H1 (cell line): ENCODE data around the gene SLCO2A1. TPM values are rescaled to one million over a fixed set of nuclear protein-coding genes. Genes with fewer than 3 reads are reported as not detected.

Source experiments
- CTCF ChIA-PET: fragments of 300-600 bp; sonication (Branson Sonifier 250); formaldehyde crosslinking; loops from one replicate; lab custom pipeline; 2021; ENCODE audit not compliant: partially characterized antibody; lab: Charles Lee
- POLR2A ChIA-PET: fragments of 300-600 bp; sonication (Branson Sonifier 250); formaldehyde crosslinking; loops from one replicate; lab custom pipeline; 2021; ENCODE audit warnings: inconsistent platforms; ENCODE audit not compliant: partially characterized antibody; lab: Charles Lee
- DNase-seq, 2 experiments: peaks; one replicate each; pipeline versions ENCODE4 v3.0.0 to v3.0.0-alpha.2; 2010 to 2022; ENCODE audit warnings: low spot score in 2 of 2, low read depth in 1 of 2, mixed read lengths in 1 of 2
- FAIRE-seq: peaks from 2 replicates; lab custom pipeline; 2011; peaks lifted over from hg19 to GRCh38; lab: Jason Lieb, UNC
- H2AFZ ChIP-seq: 2 replicates; pipeline ENCODE4 v1.8.1; 2012; ENCODE audit warnings: low read length, inconsistent platforms
- H2AK5ac ChIP-seq: 2 replicates; pipeline ENCODE4 v1.6.1; 2013; ENCODE audit warnings: low read depth, low read length
- H2BK120ac ChIP-seq: replicated peaks from 2 replicates; pipeline ENCODE3; 2013; ENCODE audit warnings: low read depth, low read length, inconsistent platforms
- H2BK12ac ChIP-seq: 2 replicates; pipeline ENCODE4 v1.6.1; 2013; ENCODE audit warnings: low read depth, low read length
- H2BK15ac ChIP-seq: 2 replicates; pipeline ENCODE4 v1.6.1; 2013; ENCODE audit warnings: low read length
- H2BK20ac ChIP-seq: 2 replicates; pipeline ENCODE4 v1.6.1; 2013; ENCODE audit warnings: low read length
- H2BK5ac ChIP-seq: 2 replicates; pipeline ENCODE4 v1.6.1; 2013; ENCODE audit warnings: low read depth, low read length
- H3K14ac ChIP-seq: 2 replicates; pipeline ENCODE4 v1.6.1; 2013; ENCODE audit warnings: inconsistent platforms; ENCODE audit not compliant: insufficient read length
- H3K18ac ChIP-seq: 2 replicates; pipeline ENCODE4 v1.6.1; 2013; ENCODE audit warnings: low read length; ENCODE audit errors: extremely low read depth
- H3K23ac ChIP-seq: 2 replicates; pipeline ENCODE4 v1.6.1; 2013; ENCODE audit warnings: inconsistent platforms; ENCODE audit not compliant: insufficient read length
- H3K23me2 ChIP-seq: 2 replicates; pipeline ENCODE4 v1.6.1; 2013; ENCODE audit warnings: low read depth, low read length
- H3K27ac ChIP-seq: 2 replicates; pipeline ENCODE4 v1.6.1; 2011; ENCODE audit warnings: low read depth, low read length, inconsistent platforms
- H3K27me3 ChIP-seq, 4 experiments: replicated peaks in 1 of 4; 1 replicate in 1 of 4; 2 replicates in 3 of 4; pipeline versions ENCODE4 v1.6.1 to v1.8.1; 2011 to 2013; ENCODE audit warnings: low read length in 3 of 4, mild to moderate bottlenecking in 3 of 4, inconsistent platforms in 2 of 4, mixed read lengths in 2 of 4, moderate library complexity in 1 of 4; ENCODE audit not compliant: control insufficient read depth in 3 of 4, insufficient read depth in 3 of 4; ENCODE audit errors: extremely low read depth in 1 of 4
- H3K36me3 ChIP-seq, 4 experiments: 2 replicates each; pipeline versions ENCODE4 v1.6.1 to v1.8.1; 2011 to 2013; ENCODE audit warnings: mild to moderate bottlenecking in 4 of 4, low read length in 3 of 4, moderate library complexity in 2 of 4, control low read depth in 1 of 4, inconsistent platforms in 1 of 4; ENCODE audit not compliant: insufficient read depth in 4 of 4, control insufficient read depth in 2 of 4
- H3K4ac ChIP-seq: replicated peaks from 2 replicates; pipeline ENCODE3; 2013; ENCODE audit warnings: low read length, low read depth, mixed read lengths, inconsistent platforms; ENCODE audit not compliant: insufficient read length
- H3K4me1 ChIP-seq, 4 experiments: replicated peaks in 1 of 4; 1 replicate in 1 of 4; 2 replicates in 3 of 4; pipeline versions ENCODE4 v1.6.1 to v1.8.1; 2011 to 2013; ENCODE audit warnings: low read length in 3 of 4, inconsistent platforms in 2 of 4, mixed read lengths in 1 of 4; ENCODE audit not compliant: insufficient read depth in 4 of 4, control insufficient read depth in 3 of 4
- H3K4me2 ChIP-seq, 2 experiments: 2 replicates each; pipeline versions ENCODE4 v1.6.1 to v1.8.1; 2011 to 2013; ENCODE audit warnings: low read depth in 2 of 2, low read length in 2 of 2, control low read depth in 1 of 2, inconsistent platforms in 1 of 2, mild to moderate bottlenecking in 1 of 2; ENCODE audit not compliant: insufficient read depth in 1 of 2
- H3K4me3 ChIP-seq, 4 experiments: fragments of 200-600, 300-600 bp in 1 of 4; sonication (generic), shearing (Covaris generic), sonication (Bioruptor Twin) in 1 of 4; 2 replicates each; pipeline versions ENCODE4 v1.5.1 to v1.8.1; 2011 to 2016; ENCODE audit warnings: low read length in 4 of 4, low read depth in 3 of 4, control low read depth in 2 of 4, inconsistent platforms in 2 of 4, mild to moderate bottlenecking in 2 of 4, mixed read lengths in 1 of 4, moderate library complexity in 1 of 4; ENCODE audit not compliant: insufficient read depth in 2 of 4; ENCODE audit errors: extremely low read depth in 1 of 4
- H3K56ac ChIP-seq: replicated peaks from 2 replicates; pipeline ENCODE3; 2013; ENCODE audit warnings: low read depth, mild to moderate bottlenecking, mixed read lengths, low read length, inconsistent platforms; ENCODE audit not compliant: insufficient read length
- H3K79me1 ChIP-seq: 2 replicates; pipeline ENCODE4 v1.6.1; 2013; ENCODE audit warnings: low read depth, low read length, control low read depth
- H3K79me2 ChIP-seq, 2 experiments: 2 replicates each; pipeline versions ENCODE4 v1.6.1 to v1.8.1; 2012 to 2013; ENCODE audit warnings: low read length in 2 of 2, mild to moderate bottlenecking in 2 of 2, inconsistent platforms in 1 of 2; ENCODE audit not compliant: insufficient read depth in 2 of 2, control insufficient read depth in 1 of 2
- H3K9ac ChIP-seq, 4 experiments: replicated peaks in 1 of 4; 1 replicate in 1 of 4; 2 replicates in 3 of 4; pipeline versions ENCODE4 v1.6.1 to v1.8.1; 2011 to 2013; ENCODE audit warnings: low read depth in 3 of 4, low read length in 3 of 4, control low read depth in 2 of 4, mild to moderate bottlenecking in 2 of 4, moderate library complexity in 2 of 4, inconsistent platforms in 1 of 4; ENCODE audit errors: extremely low read depth in 1 of 4
- H3K9me3 ChIP-seq, 2 experiments: 2 replicates each; pipeline versions ENCODE4 v1.6.1 to v1.8.1; 2012 to 2013; ENCODE audit warnings: mild to moderate bottlenecking in 2 of 2, moderate library complexity in 2 of 2, control low read depth in 1 of 2, inconsistent platforms in 1 of 2, low read depth in 1 of 2, low read length in 1 of 2, mixed read lengths in 1 of 2; ENCODE audit not compliant: insufficient read depth in 2 of 2
- H4K20me1 ChIP-seq, 2 experiments: replicated peaks in 1 of 2; 2 replicates each; pipeline versions ENCODE3 to v1.8.1; 2011 to 2013; ENCODE audit warnings: inconsistent platforms in 2 of 2, low read length in 2 of 2, mild to moderate bottlenecking in 1 of 2; ENCODE audit not compliant: insufficient read depth in 2 of 2, control insufficient read depth in 1 of 2
- H4K5ac ChIP-seq: 2 replicates; pipeline ENCODE4 v1.6.1; 2013; ENCODE audit warnings: low read length, low read depth, mixed read lengths, inconsistent platforms; ENCODE audit not compliant: insufficient read length
- H4K8ac ChIP-seq: 2 replicates; pipeline ENCODE4 v1.8.0; 2013; ENCODE audit warnings: mild to moderate bottlenecking, moderate library complexity, low read length, inconsistent platforms; ENCODE audit not compliant: insufficient read depth; ENCODE audit errors: extremely low read depth
- H4K91ac ChIP-seq: replicated peaks from 2 replicates; pipeline ENCODE3; 2013; ENCODE audit warnings: low read length, mixed read lengths, inconsistent platforms; ENCODE audit not compliant: insufficient read length
- RAD21 ChIP-seq, 2 experiments: IDR thresholded peaks in 1 of 2; conservative IDR thresholded peaks in 1 of 2; 2 replicates each; pipeline ENCODE4 v1.6.1; 2011; ENCODE audit warnings: low read depth in 2 of 2, low read length in 2 of 2, improper control_type of control experiment in 1 of 2, inconsistent platforms in 1 of 2, mild to moderate bottlenecking in 1 of 2, moderate library complexity in 1 of 2
- SRF ChIP-seq: IDR thresholded peaks from 2 replicates; pipeline ENCODE4 v1.6.1; 2011; ENCODE audit warnings: mild to moderate bottlenecking, low read depth, low read length, moderate library complexity
- WGBS, 2 experiments: shearing (Covaris generic) in 1 of 2; methylation state at CpG; one replicate each; pipeline versions ENCODE4 v1.1.6 to v1.1.7; 2013 to 2015; ENCODE audit warnings: low lambda C conversion rate in 2 of 2, mixed read lengths in 2 of 2, inconsistent platforms in 1 of 2, low coverage in 1 of 2, missing lambda C conversion rate in 1 of 2; ENCODE audit not compliant: insufficient replicate concordance in 2 of 2, insufficient coverage in 1 of 2, insufficient read length in 1 of 2; ENCODE audit errors: extremely low coverage in 1 of 2, missing lambda C conversion rate in 1 of 2; 5-methylcytosine and 5-hydroxymethylcytosine counted together
- polyA plus RNA-seq, 7 experiments: library from polyadenylated mRNA; depleted of rRNA in 3 of 7; stranded (reverse) in 5 of 7; unstranded in 2 of 7; fragments of >200 nt in 5 of 7; fragments of 200-250 nt in 2 of 7; gene quantifications; 1 replicate in 5 of 7; 2 replicates in 1 of 7; 4 replicates in 1 of 7; pipeline versions ENCODE4 v1.2.1 to v1.2.3, GENCODE V29; 2011 to 2013; ENCODE audit warnings: missing spikeins in 2 of 7, mixed read lengths in 2 of 7
- total RNA-seq: library from RNA; stranded (reverse); fragmentation: NEBNext Ultra II Directional; extraction: Animal tissue kit (Norgen Biotek cat#: 25700); gene quantifications from 2 replicates; pipeline ENCODE4 v1.2.1, GENCODE V29; 2021
- TF ChIP-seq, protein P1 (sequence below), 3 experiments: IDR thresholded peaks; 1 replicate in 2 of 3; 2 replicates in 1 of 3; pipeline versions ENCODE4 v1.5.1 to v1.6.1; 2011; ENCODE audit warnings: low read length in 3 of 3, mild to moderate bottlenecking in 3 of 3, inconsistent platforms in 2 of 3, low read depth in 1 of 3, moderate library complexity in 1 of 3; ENCODE audit not compliant: insufficient read depth in 1 of 3; ENCODE audit errors: control extremely low read depth in 1 of 3

Gene SLCO2A1
- total and polyA plus RNA-seq, 2 of the 8 experiments (the other 6 are each of a cell fraction or from before 2014, with no cell fraction given), result 1.1 to 2.3 TPM

DNA sequence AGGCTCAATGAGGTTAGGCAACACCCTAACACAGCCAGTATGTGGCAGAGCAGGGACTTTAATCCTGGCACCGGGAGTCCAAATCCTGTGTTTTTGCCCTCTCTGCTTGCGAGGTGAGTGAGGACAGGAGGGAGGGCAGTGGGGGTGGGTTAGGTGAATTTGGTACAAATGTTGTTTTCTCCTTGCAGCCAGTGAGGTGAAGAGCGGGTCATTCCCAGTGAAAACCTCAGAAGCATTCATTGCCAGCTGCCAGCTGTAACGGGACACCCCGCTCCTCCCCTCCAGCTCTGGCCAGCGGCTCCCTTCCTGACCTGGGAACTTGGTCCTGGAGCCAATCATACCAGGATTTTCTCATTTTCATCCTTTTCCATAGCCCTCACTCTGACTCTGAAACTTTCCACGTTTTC is 88.3 kb downstream of the SLCO2A1 start:
- no peaks in the 10 kb centered on the region for H3K27me3 ChIP-seq
- no peaks in the 10 kb centered on the region for H3K79me1 ChIP-seq
- DNase-seq (peak in 1 of 2 experiments; percentile 44), FAIRE-seq (peak; percentile 50)
- no peak overlapping the region for H3K56ac ChIP-seq
- no peaks in the 10 kb centered on the region for H4K20me1 ChIP-seq
- no peak overlapping the region for H4K8ac ChIP-seq
- no peak overlapping the region for H3K27ac ChIP-seq
- no peak overlapping the region for H2BK5ac ChIP-seq
- whole genome bisulfite sequencing, 2 experiments, result 53% methylated on average over 7 of the region's 7 CpGs; no CpG with 5 or more reads in 1 of the 2 experiments
- ChIA-PET CTCF (interaction anchor here (0.7 to 4.5 kb wide), 10 partner anchors 9 to 271 kb away, joined by 3 to 20 read pairs (median 4); no protein-coding TSS in a partner anchor), POLR2A (no interaction called here)
- H2BK120ac ChIP-seq, result no peak overlapping the region
- H3K14ac ChIP-seq, result no peak overlapping the region
- no peak overlapping the region for H4K5ac ChIP-seq
- 0 out of 4 replicates have a peak overlapping the region, but pooled peaks of 1 of the 2 experiments have one; percentile 16 for H3K4me2 ChIP-seq
- H3K23me2 ChIP-seq, result peaks cover 2% of the 10 kb centered on the region; the same call in 1 of the 2 replicates
- no peak overlapping the region for H2BK12ac ChIP-seq
- H3K4me3 ChIP-seq, result no peak overlapping the region
- no peak overlapping the region for H4K91ac ChIP-seq
- H3K23ac ChIP-seq, result no peak overlapping the region
- H2AK5ac ChIP-seq, result no peak overlapping the region
- no peak overlapping the region for H3K9ac ChIP-seq
- no peak overlapping the region for H3K4ac ChIP-seq
- H2AFZ ChIP-seq, result no peak overlapping the region
- TF ChIP-seq, protein P1, sequence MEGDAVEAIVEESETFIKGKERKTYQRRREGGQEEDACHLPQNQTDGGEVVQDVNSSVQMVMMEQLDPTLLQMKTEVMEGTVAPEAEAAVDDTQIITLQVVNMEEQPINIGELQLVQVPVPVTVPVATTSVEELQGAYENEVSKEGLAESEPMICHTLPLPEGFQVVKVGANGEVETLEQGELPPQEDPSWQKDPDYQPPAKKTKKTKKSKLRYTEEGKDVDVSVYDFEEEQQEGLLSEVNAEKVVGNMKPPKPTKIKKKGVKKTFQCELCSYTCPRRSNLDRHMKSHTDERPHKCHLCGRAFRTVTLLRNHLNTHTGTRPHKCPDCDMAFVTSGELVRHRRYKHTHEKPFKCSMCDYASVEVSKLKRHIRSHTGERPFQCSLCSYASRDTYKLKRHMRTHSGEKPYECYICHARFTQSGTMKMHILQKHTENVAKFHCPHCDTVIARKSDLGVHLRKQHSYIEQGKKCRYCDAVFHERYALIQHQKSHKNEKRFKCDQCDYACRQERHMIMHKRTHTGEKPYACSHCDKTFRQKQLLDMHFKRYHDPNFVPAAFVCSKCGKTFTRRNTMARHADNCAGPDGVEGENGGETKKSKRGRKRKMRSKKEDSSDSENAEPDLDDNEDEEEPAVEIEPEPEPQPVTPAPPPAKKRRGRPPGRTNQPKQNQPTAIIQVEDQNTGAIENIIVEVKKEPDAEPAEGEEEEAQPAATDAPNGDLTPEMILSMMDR (IDR thresholded peaks at IDR 0.05; ENCODE audit: control extremely low read depth in 1 of 3, insufficient read depth in 1 of 3, low read depth in 1 of 3, low read length in 3 of 3), result peak in 1 of 3 experiments; percentile 5; a peak in 1 of 4 replicates
- TF ChIP-seq SRF (no peak), RAD21 (IDR thresholded peaks at IDR 0.05 in 1 of 2, conservative IDR thresholded peaks at IDR 0.05 in 1 of 2; ENCODE audit: low read depth in 2 of 2, low read length in 2 of 2) (peak in 1 of 2 experiments; percentile 10; a peak in 2 of 4 replicates)
- no peak overlapping the region for H3K18ac ChIP-seq
- peaks cover 0 to 10% (median 3%) of the 10 kb centered on the region in 4 experiments; a peak in 5 of 7 replicates for H3K4me1 ChIP-seq
- H3K36me3 ChIP-seq, result no peaks in the 10 kb centered on the region
- H2BK20ac ChIP-seq, result no peak overlapping the region
- H3K9me3 ChIP-seq, result no peaks in the 10 kb centered on the region
- H3K79me2 ChIP-seq, result no peaks in the 10 kb centered on the region
- no peak overlapping the region for H2BK15ac ChIP-seq
